Measurements from ENCODE around the gene CXXC5.

CXXC5 gene

DNA sequence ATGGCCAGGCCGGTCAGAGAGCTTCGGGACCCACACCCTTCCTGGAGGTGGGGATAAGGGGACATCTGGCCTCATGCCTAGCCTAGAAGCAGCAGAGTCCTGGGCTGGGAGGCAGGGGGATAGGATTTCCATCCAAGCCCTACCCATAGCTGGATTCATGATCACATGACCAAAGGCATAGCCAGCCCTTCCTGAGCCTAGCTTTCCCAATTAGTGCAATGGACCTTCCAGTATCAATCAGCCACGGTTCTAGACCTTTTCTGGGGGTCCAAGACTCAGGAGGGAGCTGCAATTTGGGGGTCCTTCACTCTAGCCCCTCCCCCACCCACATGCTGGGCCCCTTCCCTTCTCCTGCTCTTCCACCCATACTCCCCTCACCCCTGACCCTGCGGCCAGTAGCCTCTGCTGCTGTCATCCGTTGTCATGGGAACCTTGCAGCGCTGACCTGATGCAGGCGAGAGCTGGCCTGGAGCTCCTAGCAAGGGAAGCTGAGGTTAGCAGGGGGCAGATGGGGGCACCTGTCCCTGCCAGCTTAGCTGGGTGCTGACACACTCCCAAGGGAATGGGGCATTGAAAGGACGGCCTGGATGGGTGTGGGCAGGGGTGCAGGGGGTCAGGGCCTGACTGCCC is 44.6 kb downstream of the CXXC5 start:
- Mint-ChIP-seq H3K27ac (ENCODE audit: low read depth) (no peak overlapping the region), H3K27me3 (peaks cover 9% of the 10 kb centered on the region), H3K9me3 (no peaks in the 10 kb centered on the region), H3K36me3 (ENCODE audit: insufficient read depth) (peaks cover 2% of the 10 kb centered on the region), H3K4me1 (peaks cover 15% of the 10 kb centered on the region), H3K4me3 (no peak overlapping the region)
- no peak for DNase-seq (ENCODE audit: low spot score in 2 of 2)
- ATAC-seq (replicated peaks; ENCODE audit: extremely low read depth, poor library complexity, severe bottlenecking) = no peak

GRCh38 chr5:139693676-139694364 is 45.7 kb downstream of the CXXC5 start:
- Mint-ChIP-seq H3K4me3 (no peak overlapping the region), H3K36me3 (ENCODE audit: insufficient read depth) (peaks cover 1% of the 10 kb centered on the region), H3K27me3 (peaks cover 9% of the 10 kb centered on the region), H3K27ac (ENCODE audit: low read depth) (no peak overlapping the region), H3K9me3 (no peaks in the 10 kb centered on the region), H3K4me1 (peaks cover 26% of the 10 kb centered on the region)
- no peak for ATAC-seq (replicated peaks; ENCODE audit: extremely low read depth, poor library complexity, severe bottlenecking)
- no peak for DNase-seq (ENCODE audit: low spot score in 2 of 2)

DNA sequence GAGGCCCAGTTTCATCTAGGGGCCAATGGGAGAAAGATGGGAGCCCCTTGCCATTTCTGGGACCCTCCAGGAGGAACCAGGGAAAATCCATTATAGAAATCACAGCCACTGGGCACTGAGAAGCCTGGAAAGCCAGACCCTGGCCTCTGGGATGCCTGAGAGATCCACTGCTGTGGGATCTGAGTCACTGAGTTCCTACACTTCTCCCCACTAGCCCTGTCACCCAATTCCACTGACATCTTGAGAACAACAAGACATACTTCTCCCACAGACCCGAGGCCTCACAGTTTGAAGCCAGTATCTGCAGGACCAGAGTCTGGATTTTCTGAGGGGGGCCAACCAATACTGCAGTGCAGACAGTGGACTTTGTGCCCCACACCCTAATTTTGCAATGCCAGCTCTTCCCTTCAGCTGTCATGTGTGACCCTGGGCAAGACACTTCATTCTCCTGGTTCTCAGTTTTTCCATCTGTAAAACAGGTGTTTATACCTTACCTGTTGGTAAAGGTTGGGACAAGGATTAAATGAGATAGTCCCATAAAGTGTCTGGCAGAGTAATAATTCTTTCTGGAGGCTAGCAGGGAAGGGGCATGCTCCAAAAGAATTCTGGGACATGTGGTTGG is 46.5 kb downstream of the CXXC5 start:
- peaks cover 29% of the 10 kb centered on the region for H3K4me1 Mint-ChIP-seq
- H3K27ac Mint-ChIP-seq (ENCODE audit: low read depth) = no peak overlapping the region
- ATAC-seq (replicated peaks; ENCODE audit: extremely low read depth, poor library complexity, severe bottlenecking) = no peak
- H3K4me3 Mint-ChIP-seq = no peak overlapping the region
- peaks cover 9% of the 10 kb centered on the region for H3K27me3 Mint-ChIP-seq
- no peak for DNase-seq (ENCODE audit: low spot score in 2 of 2)
- no peaks in the 10 kb centered on the region for H3K9me3 Mint-ChIP-seq
- H3K36me3 Mint-ChIP-seq (ENCODE audit: insufficient read depth) = peaks cover 1% of the 10 kb centered on the region

GRCh38 chr5:139695178-139695573 is 47.0 kb downstream of the CXXC5 start:
- H3K27ac Mint-ChIP-seq (ENCODE audit: low read depth) = no peak overlapping the region
- H3K4me3 Mint-ChIP-seq = no peak overlapping the region
- H3K4me1 Mint-ChIP-seq = peaks cover 29% of the 10 kb centered on the region
- no peak for DNase-seq (ENCODE audit: low spot score in 2 of 2)
- no peak for ATAC-seq (replicated peaks; ENCODE audit: extremely low read depth, poor library complexity, severe bottlenecking)
- H3K36me3 Mint-ChIP-seq (ENCODE audit: insufficient read depth) = peaks cover 1% of the 10 kb centered on the region
- peaks cover 9% of the 10 kb centered on the region for H3K27me3 Mint-ChIP-seq
- no peaks in the 10 kb centered on the region for H3K9me3 Mint-ChIP-seq

- DNase-seq (ENCODE audit: low spot score in 2 of 2) (no peak), ATAC-seq (replicated peaks; ENCODE audit: extremely low read depth, poor library complexity, severe bottlenecking) (no peak)
- Mint-ChIP-seq H3K36me3 (ENCODE audit: insufficient read depth) (peaks cover 1% of the 10 kb centered on the region), H3K4me3 (peak overlapping the region; percentile 77), H3K27ac (ENCODE audit: low read depth) (peak overlapping the region; percentile 72), H3K4me1 (peaks cover 30% of the 10 kb centered on the region), H3K27me3 (peaks cover 9% of the 10 kb centered on the region), H3K9me3 (no peaks in the 10 kb centered on the region)
Measured at GRCh38 chr5:139696167-139696893, 48.2 kb downstream of the CXXC5 start.

DNA sequence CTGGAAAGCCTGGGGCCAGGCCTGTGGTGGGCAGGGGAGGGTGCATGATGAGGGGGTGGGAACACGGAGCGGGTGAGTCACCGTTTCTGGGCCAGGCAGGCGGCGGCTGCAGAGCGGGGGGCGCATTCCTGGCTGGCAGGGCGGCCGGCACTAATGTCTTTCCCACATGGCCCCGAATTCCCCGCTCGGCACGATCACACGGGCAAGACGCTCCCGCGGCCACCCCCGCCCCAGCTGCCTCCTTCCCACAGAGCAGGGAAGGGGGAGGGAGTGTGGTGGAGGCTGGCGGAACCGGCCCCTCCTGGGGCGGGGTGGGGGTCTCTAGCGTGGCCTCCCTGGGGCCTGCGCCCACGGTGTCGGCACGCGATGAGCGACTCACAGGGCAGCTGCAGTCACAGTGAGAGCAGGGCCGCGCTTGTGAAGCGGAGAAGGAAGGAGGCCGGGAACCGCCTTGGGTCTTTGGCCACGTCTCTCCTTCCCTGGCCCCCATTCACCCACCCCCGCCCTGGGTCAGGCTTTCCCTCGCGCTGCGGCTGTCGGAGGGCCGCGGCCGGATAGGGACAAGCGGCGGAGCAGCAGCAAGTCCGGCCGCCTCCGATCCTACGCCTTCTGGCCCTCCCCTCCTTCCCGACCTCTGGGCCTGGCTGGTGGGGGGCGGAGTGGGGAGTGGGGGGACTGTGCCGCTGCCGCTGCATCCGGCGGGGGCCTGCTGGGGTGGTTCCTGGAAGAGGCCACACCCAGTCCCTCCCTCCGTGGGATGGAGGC is 48.9 kb downstream of the CXXC5 start:
- DNase-seq (ENCODE audit: low spot score in 2 of 2) = no peak
- H3K4me1 Mint-ChIP-seq = peaks cover 36% of the 10 kb centered on the region
- H3K27ac Mint-ChIP-seq (ENCODE audit: low read depth) = peak overlapping the region; percentile 72
- no peak for ATAC-seq (replicated peaks; ENCODE audit: extremely low read depth, poor library complexity, severe bottlenecking)
- H3K36me3 Mint-ChIP-seq (ENCODE audit: insufficient read depth) = peaks cover 1% of the 10 kb centered on the region
- peak overlapping the region; percentile 77 for H3K4me3 Mint-ChIP-seq
- H3K27me3 Mint-ChIP-seq = peaks cover 13% of the 10 kb centered on the region
- no peaks in the 10 kb centered on the region for H3K9me3 Mint-ChIP-seq

- H3K27ac Mint-ChIP-seq (ENCODE audit: low read depth) = no peak overlapping the region
- no peaks in the 10 kb centered on the region for H3K9me3 Mint-ChIP-seq
- H3K36me3 Mint-ChIP-seq (ENCODE audit: insufficient read depth) = peaks cover 1% of the 10 kb centered on the region
- ATAC-seq (replicated peaks; ENCODE audit: extremely low read depth, poor library complexity, severe bottlenecking) (no peak), DNase-seq (ENCODE audit: low spot score in 2 of 2) (no peak)
- H3K27me3 Mint-ChIP-seq = peaks cover 24% of the 10 kb centered on the region
- peak overlapping the region; percentile 77 for H3K4me3 Mint-ChIP-seq
- H3K4me1 Mint-ChIP-seq = peaks cover 44% of the 10 kb centered on the region
Measured at GRCh38 chr5:139698490-139699146, 50.5 kb downstream of the CXXC5 start.

- no peaks in the 10 kb centered on the region for H3K9me3 Mint-ChIP-seq
- DNase-seq (ENCODE audit: low spot score in 2 of 2) (no peak), ATAC-seq (replicated peaks; ENCODE audit: extremely low read depth, poor library complexity, severe bottlenecking) (no peak)
- no peak overlapping the region for H3K27ac Mint-ChIP-seq (ENCODE audit: low read depth)
- H3K27me3 Mint-ChIP-seq = peaks cover 24% of the 10 kb centered on the region
- peaks cover 1% of the 10 kb centered on the region for H3K36me3 Mint-ChIP-seq (ENCODE audit: insufficient read depth)
- no peak overlapping the region for H3K4me3 Mint-ChIP-seq
- H3K4me1 Mint-ChIP-seq = peaks cover 44% of the 10 kb centered on the region
Measured at GRCh38 chr5:139699351-139699750, 51.2 kb downstream of the CXXC5 start.

DNA sequence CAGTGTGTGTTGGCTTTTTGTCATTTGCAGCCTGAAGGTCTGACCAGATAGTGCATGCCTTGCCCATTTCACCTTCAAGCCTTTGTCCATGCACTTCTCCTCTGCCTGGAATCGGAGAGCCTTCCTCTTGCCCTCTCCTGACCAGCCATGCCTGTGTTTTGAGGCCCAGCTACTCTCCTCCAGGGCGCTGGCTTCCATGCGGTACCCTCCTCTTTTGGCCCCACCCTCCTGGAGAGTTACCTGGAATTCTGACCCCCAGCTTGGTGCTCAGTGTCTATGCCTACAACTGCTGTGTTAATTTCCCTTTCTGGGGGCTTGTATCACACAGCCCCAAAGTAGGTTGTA is 52.5 kb downstream of the CXXC5 start:
- DNase-seq (ENCODE audit: low spot score in 2 of 2) (no peak), ATAC-seq (replicated peaks; ENCODE audit: extremely low read depth, poor library complexity, severe bottlenecking) (no peak)
- H3K27ac Mint-ChIP-seq (ENCODE audit: low read depth) = no peak overlapping the region
- H3K4me3 Mint-ChIP-seq = no peak overlapping the region
- H3K4me1 Mint-ChIP-seq = peaks cover 46% of the 10 kb centered on the region
- no peaks in the 10 kb centered on the region for H3K9me3 Mint-ChIP-seq
- H3K36me3 Mint-ChIP-seq (ENCODE audit: insufficient read depth) = peaks cover 1% of the 10 kb centered on the region
- H3K27me3 Mint-ChIP-seq = peaks cover 24% of the 10 kb centered on the region

- peaks cover 44% of the 10 kb centered on the region for H3K4me1 Mint-ChIP-seq
Measured at GRCh38 chr5:139701056-139701741, 53.0 kb downstream of the CXXC5 start.

GRCh38 chr5:139702548-139702947 is 54.4 kb downstream of the CXXC5 start:
- DNase-seq (ENCODE audit: low spot score in 2 of 2) (no peak), ATAC-seq (replicated peaks; ENCODE audit: extremely low read depth, poor library complexity, severe bottlenecking) (no peak)
- Mint-ChIP-seq H3K4me1 (peaks cover 37% of the 10 kb centered on the region), H3K9me3 (no peaks in the 10 kb centered on the region), H3K27me3 (peaks cover 15% of the 10 kb centered on the region), H3K27ac (ENCODE audit: low read depth) (no peak overlapping the region), H3K36me3 (ENCODE audit: insufficient read depth) (peaks cover 1% of the 10 kb centered on the region), H3K4me3 (no peak overlapping the region)

More at GRCh38 chr5:139701056-139701741, 53.0 kb downstream of the CXXC5 start:
- Mint-ChIP-seq H3K4me3 (no peak overlapping the region), H3K27ac (ENCODE audit: low read depth) (no peak overlapping the region), H3K36me3 (ENCODE audit: insufficient read depth) (peaks cover 1% of the 10 kb centered on the region), H3K27me3 (peaks cover 22% of the 10 kb centered on the region), H3K9me3 (no peaks in the 10 kb centered on the region)
- ATAC-seq (replicated peaks; ENCODE audit: extremely low read depth, poor library complexity, severe bottlenecking) (no peak), DNase-seq (ENCODE audit: low spot score in 2 of 2) (no peak)

Measured in central memory CD8-positive, alpha-beta T cell (primary cell).